A549 treated with AZD2906 at 1 μM for 4 hours (cell line): ENCODE data around the gene PNMA3. TPM values are rescaled to one million over a fixed set of nuclear protein-coding genes. Genes with fewer than 3 reads are reported as not detected.

Experiments used
- total RNA-seq: library from RNA; stranded (reverse); fragments of 200-300 nt; extraction: Qiagen RNA extraction; gene quantifications from 5 replicates; pipeline ENCODE4 v1.2.3, GENCODE V29; 2022

Gene PNMA3
- total RNA-seq, result 0.17 to 0.38 TPM (median 0.22 TPM) in 5 replicates

GRCh38 chrX:153055871-153056749 lies at the start of gene PNMA3:
PNMA3 (plus strand) TSS chrX:153056470; CDS start chrX:153057056, 586 bp downstream.

DNA sequence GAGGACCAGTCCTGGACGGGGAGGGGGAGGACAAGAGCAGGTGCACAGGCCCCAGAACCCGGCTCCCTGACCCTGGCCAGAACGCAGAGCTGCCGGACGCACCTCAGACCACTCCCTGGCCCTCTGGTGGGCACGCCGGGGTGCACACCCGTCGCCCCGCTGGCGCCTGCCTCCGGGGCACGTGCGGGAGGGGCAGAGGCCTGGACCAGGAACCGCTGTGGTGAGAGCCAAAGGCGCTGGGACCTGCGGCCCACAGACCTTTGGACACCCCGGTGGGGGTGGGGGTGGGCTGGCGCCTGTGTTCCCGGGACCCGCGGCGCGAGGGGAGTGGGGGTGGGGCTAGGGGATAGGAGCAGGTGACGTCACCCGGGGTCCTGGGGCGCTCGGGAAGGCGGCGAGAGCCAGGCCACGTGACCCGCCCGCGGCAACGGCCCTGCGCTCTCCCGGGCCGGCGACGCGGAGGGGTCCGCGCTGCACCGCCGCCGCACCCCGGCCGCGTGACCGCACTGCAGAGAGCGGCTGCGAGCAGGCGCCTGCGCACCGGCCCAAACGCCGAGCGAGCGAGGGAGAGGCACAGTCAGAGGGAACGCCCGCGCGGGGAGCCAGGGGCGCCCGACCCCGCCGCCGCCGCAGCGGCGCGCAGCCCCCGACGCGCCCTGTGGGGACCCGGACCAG lies 15.8 kb downstream of the PNMA3 start, which contains the start of gene PNMA6A:
TSS of gene PNMA6A (plus strand) at position 546 of the 675 bp plus-strand sequence. CDS start 609 bp downstream, outside the sequence.

Other genes with a start within 250 kb of the PNMA3 start
- 69.3 to 81.7 TPM (median 71.6 TPM) in 5 replicates for gene CETN2, start 225.7 kb upstream of the PNMA3 start, total RNA-seq
- 48.0 to 50.6 TPM (median 49.4 TPM) in 5 replicates for gene NSDHL, start 225.4 kb upstream of the PNMA3 start, total RNA-seq
- gene ZNF185, start 158.4 kb upstream of the PNMA3 start, total RNA-seq, result 6.8 to 7.5 TPM (median 7.1 TPM) in 5 replicates
- 0.03 TPM in 1 of 5 replicates, not detected in the others for gene PNMA5, start 62.4 kb upstream of the PNMA3 start, total RNA-seq
- gene PNMA6A, start 16.0 kb downstream of the PNMA3 start, total RNA-seq, result 4.0 to 5.4 TPM (median 5.0 TPM) in 5 replicates
- gene MAGEA1, start 122.8 kb downstream of the PNMA3 start, total RNA-seq, result 0.09 to 0.21 TPM (median 0.12 TPM) in 5 replicates